Activated T-cell treated with anti-CD3 and anti-CD28 coated beads for 1 hour (primary cell): Measurements from ENCODE around the gene NHLRC1.

Source experiments
- DNase-seq: peaks from one replicate; pipeline ENCODE4 v3.0.0-alpha.2; 2020; ENCODE audit warnings: low read depth

The NHLRC1 gene

DNA sequence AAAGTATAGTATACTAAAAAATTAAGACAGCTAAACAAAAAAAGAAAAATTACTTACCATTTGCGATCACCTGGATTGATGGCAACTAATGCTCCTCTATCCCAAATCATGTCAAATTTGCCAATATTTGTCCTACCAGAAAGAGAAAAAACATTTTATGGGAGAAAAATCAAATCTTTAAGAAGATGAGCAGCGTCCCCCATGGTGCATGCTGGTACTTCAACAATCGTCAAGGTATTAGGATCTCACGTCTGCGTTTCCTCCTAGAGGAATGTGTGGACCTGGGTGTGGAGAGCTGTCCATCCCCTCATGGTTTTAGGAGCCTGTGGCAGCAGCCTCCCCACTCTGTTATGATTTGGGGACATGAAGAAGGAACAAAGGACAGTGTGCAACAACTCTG, 16.4 kb upstream of the NHLRC1 start:
- DNase-seq: no peak

DNA sequence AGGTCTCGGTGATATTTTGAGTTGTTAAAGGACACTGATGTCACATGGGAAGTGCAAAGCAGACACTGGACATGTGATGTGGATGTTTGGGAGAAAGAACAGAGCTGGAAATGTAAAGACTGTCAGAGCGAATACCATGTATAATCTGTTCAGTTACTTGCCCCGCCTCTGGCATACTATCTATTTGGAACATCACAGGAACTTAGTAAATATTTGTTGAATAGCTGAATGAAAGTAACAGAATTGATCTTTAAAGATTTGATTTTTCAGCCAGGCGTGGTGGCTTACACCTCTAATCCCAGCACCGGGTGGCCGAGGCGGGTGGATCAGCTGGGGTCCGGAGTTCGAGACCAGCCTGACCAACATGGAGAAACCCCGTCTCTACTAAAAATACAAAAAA, 13.8 kb upstream of the NHLRC1 start:
- no peak for DNase-seq

DNA sequence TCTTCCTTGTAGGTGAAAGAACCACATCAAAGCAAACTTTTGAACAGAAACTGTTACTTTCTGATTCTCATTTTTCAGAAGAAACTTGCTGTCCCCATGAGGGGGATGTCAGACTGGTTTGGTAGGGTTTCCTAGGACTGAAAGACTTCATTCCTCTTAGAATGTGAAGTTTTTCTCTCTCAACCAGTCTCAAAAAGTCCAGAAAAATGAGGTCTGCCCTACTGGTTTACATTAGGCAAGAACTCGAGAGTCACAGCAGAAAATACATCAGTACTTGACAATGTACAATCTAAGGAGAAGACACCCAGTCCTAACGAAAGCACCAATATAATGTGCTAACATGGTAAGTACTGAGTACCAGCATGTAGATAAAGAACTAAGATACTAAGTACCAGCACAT, 12.7 kb upstream of the NHLRC1 start:
- DNase-seq: no peak

DNA sequence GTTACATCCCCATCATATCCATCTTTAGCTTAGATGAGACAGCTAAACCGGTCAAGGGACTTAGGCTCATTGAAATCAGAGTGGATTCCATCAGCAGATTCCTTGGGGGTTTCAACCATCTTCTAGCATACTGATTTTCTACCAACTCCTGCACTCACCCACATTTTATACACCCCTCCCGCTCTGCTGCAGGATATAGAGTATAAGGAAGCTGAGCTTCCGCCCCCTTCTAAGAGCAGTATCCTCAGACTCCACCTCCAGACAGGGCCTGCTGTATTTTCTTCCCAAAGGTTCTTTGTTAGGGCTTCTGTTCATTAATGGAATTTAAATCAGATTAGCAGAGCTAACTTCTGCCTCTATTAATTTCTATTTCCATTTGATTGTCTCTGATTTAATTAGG, 9.9 kb upstream of the NHLRC1 start:
- no peak for DNase-seq

DNA sequence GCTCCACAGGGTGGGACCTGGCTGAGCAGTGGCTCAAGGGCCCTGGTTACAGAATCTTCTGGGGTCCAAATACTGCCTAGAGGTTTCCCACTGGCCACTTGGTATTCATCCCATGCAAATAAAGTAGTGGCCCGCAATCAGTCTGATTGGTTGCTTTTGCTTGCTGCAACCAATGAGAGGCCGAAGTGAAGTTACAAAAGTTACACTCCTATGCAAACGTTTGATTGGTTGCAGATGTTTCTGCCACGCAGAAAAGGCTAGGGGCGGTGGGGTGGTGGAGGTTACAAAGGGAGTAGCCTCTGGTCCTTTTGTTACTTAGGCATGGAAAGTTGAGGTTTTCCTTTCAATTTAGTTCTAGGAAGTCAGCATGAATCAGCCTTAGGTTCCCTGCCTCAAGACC, 3.6 kb upstream of the NHLRC1 start:
- DNase-seq: no peak

DNA sequence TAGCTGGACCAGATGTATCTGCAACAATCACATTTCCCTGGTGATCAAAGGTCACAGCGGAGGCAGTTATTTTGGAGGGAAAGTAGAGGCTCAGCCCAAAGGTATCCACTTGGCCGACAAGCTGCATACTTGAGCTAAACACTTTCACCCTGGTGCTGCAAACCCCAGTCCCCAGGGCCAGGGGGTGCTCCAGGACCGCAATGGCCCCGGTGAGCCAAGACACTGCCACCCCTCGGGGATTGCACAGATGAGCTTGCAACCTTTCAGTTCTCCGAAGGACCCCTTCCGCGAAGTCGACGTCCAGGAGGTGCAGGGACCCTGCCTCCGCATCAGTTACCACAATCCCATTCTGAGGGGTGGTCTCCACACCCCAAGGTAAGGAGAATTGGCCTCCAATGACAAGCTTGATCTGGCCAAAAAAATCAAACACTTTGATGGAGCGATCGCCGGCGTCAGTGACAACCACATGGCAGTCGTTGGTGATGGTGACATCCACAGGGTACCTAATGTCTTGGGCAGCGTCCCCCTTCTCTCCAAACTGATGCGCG, 823 bp downstream of the NHLRC1 start:
- DNase-seq: no peak

DNA sequence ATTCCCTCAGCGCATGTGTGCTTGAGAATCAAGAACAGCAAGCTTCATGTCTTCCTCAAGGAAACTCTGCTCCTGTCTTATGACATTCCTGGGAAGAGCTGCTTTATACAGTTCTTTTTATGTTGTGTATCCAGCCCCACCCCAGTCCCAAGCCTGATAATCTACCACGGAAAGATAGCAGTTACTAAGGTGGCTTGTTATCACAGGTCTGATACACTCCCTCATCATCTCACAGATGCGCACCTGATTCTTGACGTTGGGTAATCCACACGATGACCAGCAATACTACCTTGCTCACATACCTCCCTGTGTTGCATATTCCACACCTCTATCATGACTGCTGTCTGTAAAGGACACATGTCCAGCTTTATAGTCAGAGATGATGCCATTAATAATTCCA, 3.2 kb downstream of the NHLRC1 start:
- DNase-seq: no peak

DNA sequence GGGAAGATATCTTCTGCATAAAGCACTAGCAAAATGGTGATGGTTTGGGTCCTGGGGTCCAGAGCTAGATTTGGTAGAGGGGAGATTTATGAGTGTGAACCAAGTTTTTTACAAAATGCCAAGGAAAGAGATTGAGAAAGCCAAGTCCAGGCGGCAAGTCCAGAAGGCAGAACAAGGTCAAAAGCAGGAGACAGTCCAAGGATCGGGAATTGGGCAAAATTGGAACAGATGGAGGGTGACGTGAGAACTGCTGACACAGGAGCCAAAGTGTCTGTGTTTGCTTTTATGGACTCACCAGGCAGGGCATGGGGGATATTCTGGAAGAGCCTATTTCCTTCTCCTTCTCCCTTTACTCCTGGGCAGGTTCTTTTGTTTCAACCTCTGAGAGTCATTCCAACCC, 4.1 kb downstream of the NHLRC1 start:
- DNase-seq: no peak

DNA sequence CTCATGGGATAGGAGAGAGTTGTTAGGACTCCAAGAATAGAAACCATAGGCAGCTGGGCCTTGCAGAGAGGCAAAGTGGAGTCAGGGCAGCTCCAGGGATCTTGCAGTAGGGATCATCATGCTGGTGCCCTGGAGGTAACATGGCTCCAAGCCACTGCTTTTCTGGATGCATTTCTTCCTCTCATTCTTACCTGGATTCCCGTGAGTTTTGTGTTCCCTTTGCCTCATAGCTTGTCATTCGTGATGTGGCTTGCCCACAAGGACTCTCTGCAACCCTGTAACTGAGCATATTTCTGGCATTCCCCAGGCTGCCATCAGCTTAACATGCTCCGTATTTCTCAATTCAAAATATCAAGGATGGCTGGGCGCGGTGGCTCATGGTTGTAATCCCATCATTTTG, 5.3 kb downstream of the NHLRC1 start:
- DNase-seq: no peak

DNA sequence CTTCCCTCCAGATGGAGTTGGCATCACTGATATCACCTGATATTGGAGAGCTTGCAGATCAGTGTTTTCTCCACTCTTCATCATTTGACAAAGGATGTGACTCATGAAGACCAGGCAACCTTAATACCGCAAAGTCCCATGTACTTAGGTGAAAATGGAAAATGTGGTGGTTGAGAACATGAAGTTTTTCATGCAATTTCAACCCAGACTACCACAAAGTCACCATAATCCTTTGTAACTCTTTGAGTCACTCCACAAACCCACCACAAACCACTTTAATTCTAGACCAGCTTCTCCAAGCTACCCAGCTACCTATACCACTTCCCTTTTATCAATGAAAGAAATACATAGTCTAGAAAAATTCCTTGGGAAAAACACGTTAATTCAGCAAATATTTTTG, 7.1 kb downstream of the NHLRC1 start:
- no peak for DNase-seq

DNA sequence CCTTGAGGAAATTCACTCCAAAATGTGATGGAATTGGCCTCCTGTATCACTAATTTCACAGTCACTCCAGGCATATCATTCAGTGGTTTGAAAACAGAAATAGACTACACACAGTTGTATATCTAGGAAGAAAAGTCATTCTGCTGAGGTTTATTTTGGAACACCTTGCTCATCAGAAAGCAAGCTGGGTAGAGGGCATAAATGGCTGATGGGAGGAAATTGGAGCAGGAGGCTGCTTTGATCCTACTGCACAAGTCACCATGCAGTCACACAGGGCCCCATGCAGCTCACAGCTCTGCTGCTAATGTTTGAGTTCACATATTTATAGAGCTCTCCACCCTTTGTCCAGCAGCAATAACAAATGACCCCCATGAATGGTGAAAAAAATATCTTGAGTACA, 12.3 kb downstream of the NHLRC1 start:
- DNase-seq: no peak

DNA sequence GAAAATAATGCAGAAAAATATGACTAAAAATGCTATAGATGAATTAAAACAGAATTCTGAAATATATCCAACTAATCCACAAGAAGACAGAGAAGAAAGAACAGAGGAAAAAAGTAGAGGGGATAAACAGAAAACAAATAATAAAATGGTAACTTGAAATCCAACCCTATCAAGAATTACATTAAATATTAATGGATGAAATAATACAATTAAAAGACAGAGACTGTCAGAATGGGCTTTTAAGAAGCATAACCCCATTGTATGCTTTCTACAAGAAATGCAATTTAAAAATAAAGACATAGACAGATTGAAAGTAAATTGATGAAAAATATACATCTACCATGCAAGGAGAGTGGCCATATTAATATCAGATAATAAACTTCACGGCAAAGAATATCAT, 15.4 kb downstream of the NHLRC1 start:
- no peak for DNase-seq

DNA sequence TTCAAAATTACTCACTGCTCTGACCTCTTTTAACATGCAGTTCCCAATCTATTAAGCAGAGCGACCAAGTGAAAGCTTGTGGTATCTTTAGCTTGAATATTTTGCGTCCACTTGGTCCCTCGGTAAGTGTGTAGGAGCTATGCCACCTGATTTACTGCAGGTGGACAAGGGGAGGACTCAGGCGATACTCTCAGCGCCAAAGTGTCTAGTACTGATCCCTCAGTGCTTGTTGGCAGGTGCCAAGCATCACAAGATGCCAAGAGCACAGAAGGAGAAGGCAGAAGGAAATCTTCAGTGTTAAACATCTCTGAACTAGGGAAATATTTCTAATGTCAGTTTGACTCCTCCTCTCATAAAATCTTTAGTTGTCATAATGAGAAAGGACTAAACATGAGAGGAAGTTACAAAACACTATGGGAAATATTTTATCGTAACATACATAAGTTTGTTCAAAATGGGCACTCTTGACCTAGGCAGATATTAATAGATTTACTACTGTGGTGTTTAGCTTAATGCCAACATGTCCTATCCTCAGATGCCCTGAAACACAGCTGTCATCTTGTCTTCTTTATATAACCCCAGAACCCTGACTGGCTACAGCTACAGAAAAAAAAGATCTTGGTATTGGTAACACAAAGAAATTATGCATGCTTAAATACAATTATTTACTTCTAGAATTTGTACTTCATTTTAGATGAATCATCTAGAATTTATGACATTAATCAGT, 19.5 kb downstream of the NHLRC1 start:
- no peak for DNase-seq

DNA sequence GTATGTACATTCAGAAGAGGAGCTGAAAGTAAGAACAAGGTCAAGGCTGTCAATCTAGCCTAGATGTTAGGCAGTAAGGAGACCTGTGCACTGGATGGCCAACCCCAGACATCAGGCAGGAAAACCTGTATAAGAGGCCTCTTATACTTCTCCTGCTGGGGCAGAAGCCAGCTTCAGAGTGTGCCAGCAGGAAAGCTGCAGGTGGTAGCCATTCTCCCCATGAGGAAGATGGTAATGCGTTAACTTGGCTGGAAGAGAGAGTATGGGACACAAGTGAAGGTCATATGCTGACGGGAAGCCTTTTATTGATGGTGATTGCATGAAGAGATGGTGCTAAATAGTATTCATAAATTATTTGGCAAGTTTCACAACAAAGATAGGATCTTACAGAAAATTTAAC, 20.6 kb downstream of the NHLRC1 start:
- DNase-seq: no peak

DNA sequence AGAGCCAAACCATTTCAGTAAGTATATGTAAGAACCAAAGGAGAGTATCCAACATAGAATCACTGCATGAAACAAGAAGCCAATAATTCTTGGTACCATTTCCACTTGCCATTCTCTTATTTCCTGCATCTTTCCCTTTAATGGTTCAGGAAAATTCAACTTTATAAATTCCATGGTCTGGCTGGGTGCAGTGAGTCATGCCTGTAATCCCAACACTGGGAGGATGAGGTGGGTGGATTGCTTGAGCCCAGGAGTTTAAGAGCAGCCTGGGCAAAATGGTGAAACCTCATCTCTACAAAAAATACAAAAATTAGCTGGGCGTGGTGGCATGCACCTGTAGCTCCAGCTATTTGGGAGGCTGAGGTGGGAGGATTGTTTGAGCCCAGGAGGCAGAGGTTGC, 21.2 kb downstream of the NHLRC1 start:
- no peak for DNase-seq

DNA sequence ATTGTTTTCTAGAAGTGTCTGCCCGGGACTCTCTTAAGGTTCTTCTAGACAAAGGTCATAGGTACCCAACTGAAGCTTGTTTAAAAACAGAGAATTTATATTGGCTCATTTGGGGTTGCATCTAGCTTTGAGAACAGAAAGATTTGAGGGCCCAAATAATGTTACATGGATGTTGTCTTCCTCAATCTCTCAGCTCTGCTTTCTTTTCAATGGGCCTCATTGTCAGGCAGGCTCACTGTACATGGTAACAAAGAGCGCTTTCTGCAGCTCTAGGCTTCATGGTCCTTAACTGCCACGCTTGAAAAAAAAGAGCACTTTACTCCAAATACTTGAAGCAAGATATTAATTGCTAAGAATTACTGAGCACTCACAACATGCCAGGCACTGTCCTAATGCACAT, 22.2 kb downstream of the NHLRC1 start:
- no peak for DNase-seq

DNA sequence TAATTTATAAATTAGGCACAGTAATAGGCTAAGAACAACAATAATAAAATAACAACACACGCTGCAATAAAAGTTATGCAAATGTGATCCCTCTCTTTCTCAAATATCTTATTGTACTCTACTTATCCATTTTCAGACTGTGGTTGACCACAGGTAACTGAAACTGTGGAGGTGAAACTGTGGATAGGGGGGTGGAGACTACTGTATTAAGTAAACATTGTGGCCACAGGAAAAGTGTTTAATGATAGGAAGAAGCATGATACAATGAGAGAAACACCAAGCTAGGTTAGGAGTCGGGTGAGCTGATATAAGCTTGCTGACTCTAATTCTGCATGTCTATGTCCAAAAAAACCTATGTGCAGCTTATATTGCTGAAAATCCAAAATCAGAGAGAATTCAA, 23.0 kb downstream of the NHLRC1 start:
- DNase-seq: no peak

DNA sequence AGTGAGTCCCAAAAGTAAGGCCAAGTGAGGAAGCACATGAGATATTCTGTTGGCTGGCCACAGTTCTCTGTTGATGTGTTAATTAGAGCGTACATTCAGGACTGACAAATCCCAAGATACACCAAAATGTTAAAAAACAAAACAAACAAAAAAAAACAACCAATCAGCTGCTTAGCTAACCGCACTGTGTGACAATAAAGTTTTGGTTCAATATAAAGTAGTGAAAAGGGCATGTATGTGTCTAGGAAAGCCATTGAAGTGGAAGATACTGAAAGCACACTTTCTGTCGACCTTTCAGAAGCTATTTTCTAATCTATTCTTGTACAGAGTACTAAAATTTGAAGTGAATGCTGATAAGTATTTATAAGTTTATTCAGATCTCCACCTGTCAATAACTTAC, 26.1 kb downstream of the NHLRC1 start:
- DNase-seq: no peak

DNA sequence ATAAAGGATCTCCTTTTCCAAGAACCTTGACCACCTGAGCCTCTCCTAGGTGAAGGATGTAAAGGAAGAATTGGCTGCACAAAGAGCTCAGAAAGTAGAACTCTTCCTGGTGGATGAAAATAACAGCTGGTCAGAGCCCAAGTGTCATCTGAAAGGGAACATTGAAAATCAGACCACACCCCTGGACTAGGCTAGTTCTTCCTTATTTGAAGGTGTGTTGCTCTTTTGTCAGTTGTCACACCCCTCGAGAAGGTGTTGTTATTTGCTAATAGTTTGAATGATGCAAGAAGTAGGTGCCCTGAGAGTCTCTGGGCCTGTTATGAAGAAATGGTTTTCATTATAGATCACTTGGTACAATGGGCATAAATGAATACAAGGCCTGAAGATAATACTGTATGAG, 31.1 kb downstream of the NHLRC1 start:
- DNase-seq: no peak

DNA sequence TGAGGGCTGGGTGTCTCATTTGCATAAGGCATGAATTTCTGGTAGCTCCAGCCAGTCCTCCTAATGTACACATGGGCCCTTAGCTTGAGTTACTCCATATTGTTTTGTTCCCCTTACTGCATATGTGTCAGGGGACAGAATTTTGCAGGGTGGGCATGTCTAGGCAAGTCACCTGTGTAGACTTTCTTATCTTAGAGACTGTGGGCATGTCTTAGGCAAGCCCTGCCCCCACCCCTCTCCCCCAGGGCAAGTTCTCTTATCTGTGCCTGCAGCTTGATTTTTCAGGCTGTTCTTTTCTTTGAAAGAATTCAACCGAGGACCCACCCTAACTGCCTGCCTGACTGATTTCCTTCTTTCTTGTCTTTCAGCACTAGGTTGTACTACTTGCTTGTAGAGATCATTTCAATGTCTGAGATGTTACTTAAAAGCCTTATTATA, 32.1 kb downstream of the NHLRC1 start:
- DNase-seq: no peak

DNA sequence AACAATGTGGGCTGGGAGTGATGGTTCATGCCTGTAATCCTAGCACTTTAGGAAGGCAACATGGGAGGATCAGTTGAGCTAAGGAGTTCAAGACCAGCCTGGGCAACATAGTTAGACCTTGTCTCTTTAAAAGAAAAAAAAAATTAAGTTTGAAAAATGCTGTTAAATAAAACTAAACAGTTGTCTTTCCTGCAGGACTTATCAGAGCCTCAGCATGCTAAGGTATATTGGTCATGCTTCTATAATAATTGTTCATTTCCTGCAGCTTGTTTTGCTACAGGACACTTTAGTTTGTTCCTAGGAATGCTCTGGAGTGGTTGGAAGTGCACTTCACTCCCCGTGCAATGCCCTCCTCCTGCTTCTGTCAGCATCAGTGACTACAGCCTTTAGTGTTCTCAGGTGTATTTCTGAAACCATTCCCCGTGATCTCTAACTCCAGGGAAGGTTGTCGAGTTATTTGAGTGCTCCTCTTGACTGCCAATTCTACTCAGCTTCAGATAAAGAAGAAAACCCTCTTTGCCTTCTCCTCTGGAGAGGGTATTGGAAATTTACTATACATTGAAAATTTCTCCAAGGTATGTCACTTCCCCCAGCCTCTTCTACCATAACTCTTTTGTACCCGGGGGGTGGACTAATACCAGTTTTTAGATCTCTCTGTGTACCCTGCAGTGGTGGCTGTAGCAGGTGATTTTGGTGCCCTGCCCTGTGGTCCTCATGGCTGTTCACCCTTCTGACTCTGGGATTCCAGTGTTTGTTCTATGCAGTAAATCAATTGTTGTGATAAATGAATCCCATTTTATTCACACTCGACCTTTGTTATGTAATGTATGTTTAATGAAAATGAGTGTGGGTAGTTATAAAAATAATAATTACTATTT, 33.8 kb downstream of the NHLRC1 start:
- no peak for DNase-seq

DNA sequence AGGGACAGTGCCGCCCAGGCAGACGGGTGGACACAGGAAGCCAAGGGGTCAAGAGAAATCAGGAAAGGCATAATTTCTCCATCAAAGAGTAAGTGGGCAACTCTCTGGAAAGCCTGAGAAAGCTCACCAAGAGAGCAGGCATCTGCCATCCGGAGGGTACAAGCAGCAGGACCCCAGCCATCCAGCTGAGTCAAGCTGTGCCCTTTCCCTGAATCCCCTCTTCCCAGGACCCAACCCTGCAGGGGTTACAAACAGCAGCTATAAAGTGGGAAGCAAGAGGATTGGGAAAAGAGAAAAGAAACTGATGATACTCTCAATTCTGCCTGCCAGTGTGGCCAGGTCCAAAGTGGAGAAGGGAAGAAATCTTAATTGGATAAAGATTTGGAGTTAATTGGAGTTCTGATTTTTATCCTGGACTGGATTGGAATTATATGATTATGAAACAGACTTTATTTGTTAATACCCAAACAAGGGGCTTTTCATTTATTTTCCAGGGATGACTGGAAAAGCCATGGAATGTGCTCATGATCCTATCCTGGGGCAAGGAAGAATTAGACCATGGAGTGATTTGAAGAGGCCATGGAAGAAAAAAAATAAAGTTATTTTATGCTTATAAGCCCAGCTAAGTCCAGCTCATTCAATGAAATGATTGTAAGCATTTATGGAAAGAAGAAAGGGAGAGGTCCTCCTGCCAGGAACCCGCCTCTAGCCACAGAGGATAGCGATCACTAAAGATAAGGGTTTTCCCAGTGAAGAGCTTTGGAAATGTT, 34.9 kb downstream of the NHLRC1 start:
- DNase-seq: no peak
